Measurements from ENCODE around the gene DHX35. TPM values are rescaled to one million over a fixed set of nuclear protein-coding genes. Genes with fewer than 3 reads are reported as not detected.

DHX35 gene
- total and polyA plus RNA-seq, 2 of the 13 experiments (the other 11 are each of a cell fraction or from before 2014, with no cell fraction given) = 25.8 to 28.7 TPM

- TF ChIP-seq, protein P1, sequence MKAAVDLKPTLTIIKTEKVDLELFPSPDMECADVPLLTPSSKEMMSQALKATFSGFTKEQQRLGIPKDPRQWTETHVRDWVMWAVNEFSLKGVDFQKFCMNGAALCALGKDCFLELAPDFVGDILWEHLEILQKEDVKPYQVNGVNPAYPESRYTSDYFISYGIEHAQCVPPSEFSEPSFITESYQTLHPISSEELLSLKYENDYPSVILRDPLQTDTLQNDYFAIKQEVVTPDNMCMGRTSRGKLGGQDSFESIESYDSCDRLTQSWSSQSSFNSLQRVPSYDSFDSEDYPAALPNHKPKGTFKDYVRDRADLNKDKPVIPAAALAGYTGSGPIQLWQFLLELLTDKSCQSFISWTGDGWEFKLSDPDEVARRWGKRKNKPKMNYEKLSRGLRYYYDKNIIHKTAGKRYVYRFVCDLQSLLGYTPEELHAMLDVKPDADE (CRISPR knock-in tag; IDR thresholded peaks at IDR 0.05) = no peak
Observed at GRCh38 chr20:38957235-38957876, 4.8 kb upstream of the DHX35 start (continued).

GRCh38 chr20:38957915-38958485, 4.1 kb upstream of the DHX35 start:
- BruUV-seq (replicated peaks) = no TSS peak
- Histone ChIP-seq H3K27me3 (ENCODE audit: control insufficient read depth in 1 of 2, insufficient read depth in 2 of 2, low read length in 2 of 2) (no peaks in the 10 kb centered on the region; a peak in 1 of 5 replicates), H2AFZ (ENCODE audit: low read length) (no peak overlapping the region), H3K27ac (ENCODE audit: extremely low read length, insufficient read depth, low read length) (no peak overlapping the region), H4K20me1 (ENCODE audit: insufficient read depth, low read length) (no peaks in the 10 kb centered on the region), H3K4me2 (ENCODE audit: low read depth, low read length) (no peak overlapping the region), H3K9ac (ENCODE audit: insufficient read depth, low read depth, low read length) (no peak overlapping the region), H3K4me1 (ENCODE audit: insufficient read depth, low read length) (peaks cover 50% of the 10 kb centered on the region), H3K79me2 (ENCODE audit: insufficient read depth, low read length) (peaks cover 4% of the 10 kb centered on the region), H3K4me3 (replicated peaks in 1 of 3; ENCODE audit: insufficient read depth in 1 of 3, low read depth in 2 of 3, low read length in 3 of 3) (no peak overlapping the region), H3K9me3 (ENCODE audit: low read length) (no peaks in the 10 kb centered on the region), H3K36me3 (replicated peaks in 1 of 2; ENCODE audit: control insufficient read depth in 1 of 2, insufficient read depth in 2 of 2, low read length in 2 of 2) (peaks cover 0 to 5% of the 10 kb centered on the region in 2 experiments; a peak in 1 of 5 replicates)
- no peak for ATAC-seq
- CTCF ChIA-PET (ENCODE audit: low intra/inter-chr PET ratio, low total read pairs) = no interaction called here
- DNase-seq (ENCODE audit: low spot score) = no peak
- 88% methylated on average over 8 of the region's 8 CpGs for WGBS (ENCODE audit: low lambda C conversion rate)
- intact Hi-C loops (cut with micrococcal nuclease; ENCODE audit: unreplicated experiment) (no loop called here), in situ Hi-C loops (cut with HindIII; ENCODE audit: extremely low pct_ligation_motif_present, low pct_unique_long_range_greater_than_20kb) (no loop called here)
- no peak for FAIRE-seq
- POLR2A ChIA-PET = no interaction called here
- TF ChIP-seq ZNF333 (CRISPR knock-in tag; IDR thresholded peaks at IDR 0.05; ENCODE audit: borderline replicate concordance) (no peak), ZNF562 (CRISPR knock-in tag; IDR thresholded peaks at IDR 0.05; ENCODE audit: borderline replicate concordance) (no peak), ZNF225 (CRISPR knock-in tag; IDR thresholded peaks at IDR 0.05) (no peak), TBX2 (CRISPR knock-in tag; IDR thresholded peaks at IDR 0.05; ENCODE audit: borderline replicate concordance) (no peak), HNF4A (CRISPR knock-in tag; IDR thresholded peaks at IDR 0.05) (peak; percentile 6; the same call in 1 of the 2 replicates), MAFK (conservative IDR thresholded peaks at IDR 0.05 in 1 of 2, IDR thresholded peaks at IDR 0.05 in 1 of 2; ENCODE audit: low read length in 2 of 2) (peak; percentile 51 to 66; a peak in 3 of 4 replicates), ZFP36 (IDR thresholded peaks at IDR 0.05; ENCODE audit: borderline replicate concordance, low read depth, low read length, partially characterized antibody) (no peak), ZNF776 (CRISPR knock-in tag; IDR thresholded peaks at IDR 0.05) (no peak), TEF (CRISPR knock-in tag; IDR thresholded peaks at IDR 0.05) (no peak), MTA3 (CRISPR knock-in tag; IDR thresholded peaks at IDR 0.05) (no peak), BCLAF1 (IDR thresholded peaks at IDR 0.05) (no peak)
- TF ChIP-seq, protein P2, sequence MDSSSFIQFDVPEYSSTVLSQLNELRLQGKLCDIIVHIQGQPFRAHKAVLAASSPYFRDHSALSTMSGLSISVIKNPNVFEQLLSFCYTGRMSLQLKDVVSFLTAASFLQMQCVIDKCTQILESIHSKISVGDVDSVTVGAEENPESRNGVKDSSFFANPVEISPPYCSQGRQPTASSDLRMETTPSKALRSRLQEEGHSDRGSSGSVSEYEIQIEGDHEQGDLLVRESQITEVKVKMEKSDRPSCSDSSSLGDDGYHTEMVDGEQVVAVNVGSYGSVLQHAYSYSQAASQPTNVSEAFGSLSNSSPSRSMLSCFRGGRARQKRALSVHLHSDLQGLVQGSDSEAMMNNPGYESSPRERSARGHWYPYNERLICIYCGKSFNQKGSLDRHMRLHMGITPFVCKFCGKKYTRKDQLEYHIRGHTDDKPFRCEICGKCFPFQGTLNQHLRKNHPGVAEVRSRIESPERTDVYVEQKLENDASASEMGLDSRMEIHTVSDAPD (CRISPR knock-in tag; IDR thresholded peaks at IDR 0.05) = no peak
- TF ChIP-seq, protein P3, sequence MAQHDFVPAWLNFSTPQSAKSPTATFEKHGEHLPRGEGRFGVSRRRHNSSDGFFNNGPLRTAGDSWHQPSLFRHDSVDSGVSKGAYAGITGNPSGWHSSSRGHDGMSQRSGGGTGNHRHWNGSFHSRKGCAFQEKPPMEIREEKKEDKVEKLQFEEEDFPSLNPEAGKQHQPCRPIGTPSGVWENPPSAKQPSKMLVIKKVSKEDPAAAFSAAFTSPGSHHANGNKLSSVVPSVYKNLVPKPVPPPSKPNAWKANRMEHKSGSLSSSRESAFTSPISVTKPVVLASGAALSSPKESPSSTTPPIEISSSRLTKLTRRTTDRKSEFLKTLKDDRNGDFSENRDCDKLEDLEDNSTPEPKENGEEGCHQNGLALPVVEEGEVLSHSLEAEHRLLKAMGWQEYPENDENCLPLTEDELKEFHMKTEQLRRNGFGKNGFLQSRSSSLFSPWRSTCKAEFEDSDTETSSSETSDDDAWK (CRISPR knock-in tag; IDR thresholded peaks at IDR 0.05) = no peak

Measured in HepG2 (cell line).